Glutamatergic neuron (in vitro differentiated cells): ENCODE measurements around the gene CAMTA1. TPM values are rescaled to one million over a fixed set of nuclear protein-coding genes. Genes with fewer than 3 reads are reported as not detected.

ENCODE experiments used
- DNase-seq: peaks from one replicate; pipeline ENCODE4 v3.0.0; 2022
- H3K27ac Mint-ChIP-seq: one replicate; pipeline ENCODE4 v1.8.0; 2020; ENCODE audit warnings: mild to moderate bottlenecking, mixed read lengths, inconsistent platforms; ENCODE audit not compliant: unreplicated experiment
- H3K27me3 Mint-ChIP-seq: one replicate; pipeline ENCODE4 v1.8.0; 2020; ENCODE audit warnings: mild to moderate bottlenecking, moderate library complexity, mixed read lengths, inconsistent platforms; ENCODE audit not compliant: unreplicated experiment
- H3K36me3 Mint-ChIP-seq: one replicate; pipeline ENCODE4 v1.8.0; 2020; ENCODE audit warnings: mild to moderate bottlenecking, mixed read lengths, inconsistent platforms; ENCODE audit not compliant: unreplicated experiment
- H3K4me1 Mint-ChIP-seq: one replicate; pipeline ENCODE4 v1.8.0; 2020; ENCODE audit warnings: mild to moderate bottlenecking, low read depth, mixed read lengths, inconsistent platforms; ENCODE audit not compliant: unreplicated experiment
- H3K4me3 Mint-ChIP-seq: one replicate; pipeline ENCODE4 v1.8.0; 2020; ENCODE audit warnings: mild to moderate bottlenecking, mixed read lengths, inconsistent platforms; ENCODE audit not compliant: unreplicated experiment
- H3K9me3 Mint-ChIP-seq: one replicate; pipeline ENCODE4 v1.8.0; 2020; ENCODE audit warnings: mild to moderate bottlenecking, moderate library complexity, mixed read lengths, inconsistent platforms; ENCODE audit not compliant: unreplicated experiment
- total RNA-seq: library from RNA; stranded (reverse); fragmentation: NEBNext Ultra II Directional; extraction: Animal tissue kit (Norgen Biotek cat#: 25700); gene quantifications from one replicate; pipeline ENCODE4 v1.2.1, GENCODE V29; 2021; ENCODE audit not compliant: unreplicated experiment
- TF ChIP-seq, protein P1 (sequence below): fragments of 200-600 bp; sonication (generic); IDR thresholded peaks from one replicate; pipeline ENCODE4 v1.5.0; 2021; ENCODE audit not compliant: partially characterized antibody, unreplicated experiment

Gene CAMTA1
- total RNA-seq, 1 donor from 2014 or later, result 77.2 TPM

DNA sequence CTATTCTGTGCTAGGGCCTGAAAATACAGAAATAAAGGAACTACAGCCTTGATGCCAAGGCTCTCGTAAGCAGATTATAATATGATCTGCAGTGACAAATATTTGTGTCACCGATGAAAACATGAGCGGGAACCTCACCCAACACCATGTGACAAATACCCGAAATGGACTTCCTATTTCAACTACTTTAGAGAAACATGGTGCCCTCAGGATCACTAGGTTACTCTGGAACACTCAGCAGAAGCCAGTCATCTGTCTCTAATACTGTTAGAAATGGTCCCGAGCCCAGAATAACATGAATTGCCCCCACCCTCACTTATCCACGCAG, 985.4 kb downstream of the CAMTA1 start:
- Mint-ChIP-seq H3K4me3 (peak overlapping the region; percentile 90), H3K27ac (peak overlapping the region; percentile 94), H3K4me1 (peaks cover 13% of the 10 kb centered on the region), H3K9me3 (peaks cover 2% of the 10 kb centered on the region), H3K36me3 (no peaks in the 10 kb centered on the region), H3K27me3 (peaks cover 6% of the 10 kb centered on the region)
- TF ChIP-seq, protein P1, sequence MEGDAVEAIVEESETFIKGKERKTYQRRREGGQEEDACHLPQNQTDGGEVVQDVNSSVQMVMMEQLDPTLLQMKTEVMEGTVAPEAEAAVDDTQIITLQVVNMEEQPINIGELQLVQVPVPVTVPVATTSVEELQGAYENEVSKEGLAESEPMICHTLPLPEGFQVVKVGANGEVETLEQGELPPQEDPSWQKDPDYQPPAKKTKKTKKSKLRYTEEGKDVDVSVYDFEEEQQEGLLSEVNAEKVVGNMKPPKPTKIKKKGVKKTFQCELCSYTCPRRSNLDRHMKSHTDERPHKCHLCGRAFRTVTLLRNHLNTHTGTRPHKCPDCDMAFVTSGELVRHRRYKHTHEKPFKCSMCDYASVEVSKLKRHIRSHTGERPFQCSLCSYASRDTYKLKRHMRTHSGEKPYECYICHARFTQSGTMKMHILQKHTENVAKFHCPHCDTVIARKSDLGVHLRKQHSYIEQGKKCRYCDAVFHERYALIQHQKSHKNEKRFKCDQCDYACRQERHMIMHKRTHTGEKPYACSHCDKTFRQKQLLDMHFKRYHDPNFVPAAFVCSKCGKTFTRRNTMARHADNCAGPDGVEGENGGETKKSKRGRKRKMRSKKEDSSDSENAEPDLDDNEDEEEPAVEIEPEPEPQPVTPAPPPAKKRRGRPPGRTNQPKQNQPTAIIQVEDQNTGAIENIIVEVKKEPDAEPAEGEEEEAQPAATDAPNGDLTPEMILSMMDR, result no peak
- DNase-seq, result no peak

DNA sequence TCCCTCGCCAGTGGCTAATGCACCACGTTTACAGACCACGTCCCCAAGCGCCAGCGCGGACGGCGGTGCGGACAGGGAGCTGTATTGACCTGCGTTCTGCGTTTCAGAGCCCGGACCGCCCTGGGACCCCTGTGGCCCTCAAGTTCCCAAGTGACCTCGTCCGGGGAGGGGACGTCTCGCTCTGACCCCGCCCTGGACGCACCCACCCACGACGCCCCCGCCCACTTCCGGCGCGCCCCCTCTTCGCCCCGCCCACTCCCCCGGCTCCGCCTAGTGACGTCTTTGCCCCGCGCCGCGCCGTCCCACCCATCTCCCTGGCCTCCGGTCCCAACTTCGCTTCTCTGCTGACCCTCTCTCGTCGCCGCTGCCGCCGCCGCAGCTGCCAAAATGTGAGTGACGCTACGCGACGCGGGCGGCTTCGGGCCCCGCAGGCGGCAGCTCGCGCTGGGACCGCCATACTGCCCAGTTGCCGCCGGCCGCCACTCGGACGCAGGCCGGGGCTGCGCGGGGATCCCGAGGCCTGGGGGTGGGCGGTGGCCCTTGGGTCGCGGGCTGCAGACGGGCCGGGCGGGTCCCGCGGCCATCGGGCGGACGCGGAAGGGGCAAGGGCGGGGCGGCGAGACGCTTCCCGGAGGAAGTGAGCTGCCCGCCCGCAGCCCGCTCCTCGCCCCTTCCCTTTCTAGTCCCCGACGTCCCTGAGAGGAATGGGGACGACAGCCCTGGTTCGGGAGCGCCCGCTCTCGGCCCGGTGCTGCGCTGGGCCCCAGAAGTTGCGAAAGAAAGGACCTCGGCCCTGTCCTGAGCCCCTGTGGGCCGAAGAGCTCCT, 986.0 kb downstream of the CAMTA1 start, which contains the start of gene VAMP3:
Gene VAMP3 (plus strand): TSS at position 300 of the 826 bp plus-strand sequence. CDS start 88 bp downstream, at position 388.
- Mint-ChIP-seq H3K4me1 (peaks cover 13% of the 10 kb centered on the region), H3K9me3 (peaks cover 2% of the 10 kb centered on the region), H3K27ac (peak within 1 kb of the TSS; percentile 94), H3K4me3 (peak within 1 kb of the TSS; percentile 93), H3K36me3 (no peaks in the 10 kb centered on the region), H3K27me3 (peaks cover 6% of the 10 kb centered on the region)
- TF ChIP-seq, protein P1, result no peak
- DNase-seq, result peak; percentile 97

DNA sequence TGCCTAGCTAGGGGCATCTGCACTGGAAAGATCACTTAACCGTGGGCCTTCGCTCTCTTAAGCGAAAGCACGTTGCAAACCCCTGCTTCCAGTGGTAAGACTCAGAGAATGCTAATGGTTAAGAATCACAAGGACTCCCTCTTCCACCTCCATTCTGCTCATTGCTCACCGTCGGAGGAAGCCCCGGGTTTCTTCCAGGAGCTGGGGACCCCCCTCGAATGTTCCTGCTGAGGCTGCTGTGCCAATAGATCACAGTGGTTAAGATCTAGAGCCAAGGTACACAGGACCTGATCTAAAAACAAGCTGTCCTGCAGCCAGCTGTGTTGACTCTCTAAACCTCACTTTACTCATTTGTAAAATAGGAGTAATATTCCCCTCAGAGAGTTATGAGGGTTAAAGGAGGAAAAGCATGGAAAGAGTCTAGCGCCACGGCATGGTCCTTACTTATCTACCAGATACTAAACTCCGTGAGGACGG, 986.6 kb downstream of the CAMTA1 start:
- H3K4me3 Mint-ChIP-seq, result peak overlapping the region; percentile 93
- H3K27ac Mint-ChIP-seq, result peak overlapping the region; percentile 80
- H3K9me3 Mint-ChIP-seq, result peaks cover 2% of the 10 kb centered on the region
- H3K36me3 Mint-ChIP-seq, result no peaks in the 10 kb centered on the region
- DNase-seq, result no peak
- H3K27me3 Mint-ChIP-seq, result peaks cover 6% of the 10 kb centered on the region
- TF ChIP-seq, protein P1, result no peak
- peaks cover 13% of the 10 kb centered on the region for H3K4me1 Mint-ChIP-seq

DNA sequence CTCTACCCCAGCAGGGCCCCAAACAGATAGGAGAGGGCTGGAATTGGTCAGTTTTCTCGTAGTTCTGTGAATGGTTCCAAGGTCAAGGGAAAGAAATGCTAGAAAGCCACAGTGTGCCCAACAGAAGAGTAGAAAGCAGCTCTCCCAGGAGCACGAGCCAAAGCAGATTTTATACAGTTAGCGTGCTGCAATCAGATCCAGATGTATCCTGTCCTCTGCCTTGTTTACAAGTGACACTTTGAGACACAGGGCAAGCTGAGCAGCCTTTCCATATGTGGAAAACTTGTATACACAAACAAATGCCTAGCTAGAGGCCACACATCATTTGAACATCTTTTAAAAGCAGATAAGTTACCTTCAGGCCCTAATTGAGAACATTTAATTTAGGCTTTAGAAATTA, 992.3 kb downstream of the CAMTA1 start:
- Mint-ChIP-seq H3K27me3 (peaks cover 6% of the 10 kb centered on the region), H3K27ac (no peak overlapping the region), H3K36me3 (no peaks in the 10 kb centered on the region), H3K4me3 (no peak overlapping the region), H3K4me1 (no peaks in the 10 kb centered on the region), H3K9me3 (peaks cover 2% of the 10 kb centered on the region)
- no peak for DNase-seq
- TF ChIP-seq, protein P1, result no peak

DNA sequence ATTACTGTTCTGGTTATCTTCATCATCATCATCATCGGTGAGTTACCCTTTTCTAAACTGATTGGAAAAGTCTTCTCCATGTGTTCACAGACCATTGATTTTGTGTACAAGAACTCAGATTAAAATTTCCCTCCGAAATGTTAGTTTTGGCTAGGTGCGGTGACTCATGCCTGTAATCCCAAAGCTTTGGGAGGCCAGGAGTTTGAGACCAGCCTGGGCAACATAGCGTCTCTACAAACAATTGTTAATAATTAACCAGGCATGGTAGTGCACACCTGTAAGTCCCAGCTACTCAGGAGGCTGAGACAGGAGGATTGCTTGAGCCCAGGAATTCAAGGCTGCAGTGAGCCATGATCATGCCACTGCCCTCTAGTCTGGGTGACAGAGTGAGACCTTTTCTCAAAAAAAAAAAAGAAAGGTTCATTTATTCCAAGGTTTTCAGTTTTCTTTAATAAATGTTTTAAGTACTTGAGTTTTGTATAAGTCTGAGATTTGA, 992.9 kb downstream of the CAMTA1 start:
- H3K27ac Mint-ChIP-seq, result no peak overlapping the region
- peaks cover 2% of the 10 kb centered on the region for H3K27me3 Mint-ChIP-seq
- H3K4me1 Mint-ChIP-seq, result no peaks in the 10 kb centered on the region
- H3K36me3 Mint-ChIP-seq, result no peaks in the 10 kb centered on the region
- TF ChIP-seq, protein P1, result no peak
- no peak for DNase-seq
- no peak overlapping the region for H3K4me3 Mint-ChIP-seq
- peaks cover 4% of the 10 kb centered on the region for H3K9me3 Mint-ChIP-seq
